GM21381 (cell line): Measurements from ENCODE around the gene CDC23.
A peak's percentile ranks its signal among the peaks of the same experiment; 100 is the strongest.
"Not testable (repeated sequence)": the region's sequence is repeated elsewhere in the genome, so short reads cannot be mapped to it uniquely, and the experiment has no call there.

Experiments
- ATAC-seq: cut with Tn5 transposase; IDR thresholded peaks from one replicate; pipeline ENCODE4 v1.9.1; 2021; ENCODE audit warnings: mild to moderate bottlenecking, moderate library complexity; ENCODE audit not compliant: unreplicated experiment

The CDC23 gene

GRCh38 chr5:138216799-138217198 lies 3.7 kb upstream of the CDC23 start:
- no peak for ATAC-seq

- no peak for ATAC-seq
These were observed 329 bp downstream of the CDC23 start for GRCh38 chr5:138212828-138213160.

- ATAC-seq = no peak
These were observed 2.1 kb downstream of the CDC23 start for GRCh38 chr5:138210985-138211384.

GRCh38 chr5:138193859-138194258 lies 19.3 kb downstream of the CDC23 start:
- ATAC-seq = not testable (repeated sequence)

GRCh38 chr5:138192826-138193225 lies 20.3 kb downstream of the CDC23 start:
- ATAC-seq = no peak

GRCh38 chr5:138188626-138189025 lies 24.5 kb downstream of the CDC23 start:
- ATAC-seq = no peak

GRCh38 chr5:138186002-138186447 lies 27.1 kb downstream of the CDC23 start:
- no peak for ATAC-seq

- no peak for ATAC-seq
These were observed 30.3 kb downstream of the CDC23 start for GRCh38 chr5:138182808-138183207.

GRCh38 chr5:138180841-138181240 lies 32.3 kb downstream of the CDC23 start:
- no peak for ATAC-seq

GRCh38 chr5:138180183-138180782 lies 32.8 kb downstream of the CDC23 start:
- ATAC-seq = no peak

GRCh38 chr5:138179277-138179857 lies 33.8 kb downstream of the CDC23 start:
- no peak for ATAC-seq

GRCh38 chr5:138178516-138179276 lies 34.4 kb downstream of the CDC23 start, which contains the start of the genes BRD8 and KIF20A:
BRD8 (minus strand) TSS chr5:138178630; CDS start chr5:138178614, 16 bp downstream.
KIF20A (plus strand) TSS chr5:138179112; CDS start chr5:138179681, 569 bp downstream.
- ATAC-seq = peak; percentile 82

GRCh38 chr5:138177941-138178515 lies 35.1 kb downstream of the CDC23 start:
- ATAC-seq = no peak

GRCh38 chr5:138170299-138170698 lies 42.8 kb downstream of the CDC23 start:
- no peak for ATAC-seq

- ATAC-seq = no peak
These were observed 44.0 kb downstream of the CDC23 start for GRCh38 chr5:138169124-138169523.

GRCh38 chr5:138163721-138164120 lies 49.4 kb downstream of the CDC23 start:
- no peak for ATAC-seq

GRCh38 chr5:138160706-138161105 lies 52.4 kb downstream of the CDC23 start:
- ATAC-seq = no peak

GRCh38 chr5:138159666-138160065 lies 53.5 kb downstream of the CDC23 start:
- ATAC-seq = no peak

GRCh38 chr5:138157626-138158025 lies 55.5 kb downstream of the CDC23 start:
- ATAC-seq = no peak

- not testable (repeated sequence) for ATAC-seq
These were observed 57.1 kb downstream of the CDC23 start for GRCh38 chr5:138155977-138156376.

- ATAC-seq = no peak
These were observed 63.6 kb downstream of the CDC23 start for GRCh38 chr5:138149530-138149929.

GRCh38 chr5:138148811-138149210 lies 64.3 kb downstream of the CDC23 start:
- ATAC-seq = no peak
